NCI-H2227 (cell line): ENCODE results near the gene DCLRE1B.
A peak's percentile ranks its signal among the peaks of the same experiment; 100 is the strongest.

Experiments
- DNase-seq: peaks from one replicate; lab custom pipeline; 2025; ENCODE audit not compliant: unreplicated experiment; lab: John Stamatoyannopoulos, UW

Gene DCLRE1B

GRCh38 chr1:113922957-113923356, 17.8 kb downstream of the DCLRE1B start:
- no peak for DNase-seq

GRCh38 chr1:113924473-113924872, 19.3 kb downstream of the DCLRE1B start:
- DNase-seq = no peak

- no peak for DNase-seq
Observed at GRCh38 chr1:113928187-113928930, 23.2 kb downstream of the DCLRE1B start.

GRCh38 chr1:113928941-113929749, 24.0 kb downstream of the DCLRE1B start, which contains the start of gene HIPK1:
TSS of gene HIPK1 (plus strand) at chr1:113929324.
- DNase-seq = peak; percentile 96

GRCh38 chr1:113929750-113930498, 24.8 kb downstream of the DCLRE1B start:
- DNase-seq = peak; percentile 60

GRCh38 chr1:113930499-113931161, 25.5 kb downstream of the DCLRE1B start:
- DNase-seq = peak; percentile 86

GRCh38 chr1:113931451-113931851, 26.3 kb downstream of the DCLRE1B start:
- DNase-seq = no peak

GRCh38 chr1:113934006-113934405, 28.9 kb downstream of the DCLRE1B start:
- no peak for DNase-seq

- DNase-seq = no peak
Observed at GRCh38 chr1:113934511-113935055, 29.5 kb downstream of the DCLRE1B start.

- DNase-seq = no peak
Observed at GRCh38 chr1:113935176-113935575, 30.1 kb downstream of the DCLRE1B start.

GRCh38 chr1:113935970-113936369, 30.8 kb downstream of the DCLRE1B start:
- DNase-seq = no peak

GRCh38 chr1:113937146-113937545, 32.0 kb downstream of the DCLRE1B start:
- DNase-seq = no peak

GRCh38 chr1:113938192-113938591, 33.1 kb downstream of the DCLRE1B start:
- no peak for DNase-seq

- DNase-seq = no peak
Observed at GRCh38 chr1:113940365-113941244, 35.5 kb downstream of the DCLRE1B start.

GRCh38 chr1:113941245-113941559, 36.1 kb downstream of the DCLRE1B start:
- DNase-seq = peak; percentile 14

GRCh38 chr1:113942527-113942926, 37.4 kb downstream of the DCLRE1B start:
- no peak for DNase-seq

GRCh38 chr1:113943028-113943811, 38.1 kb downstream of the DCLRE1B start:
- no peak for DNase-seq

- DNase-seq = no peak
Observed at GRCh38 chr1:113945329-113945728, 40.2 kb downstream of the DCLRE1B start.

- no peak for DNase-seq
Observed at GRCh38 chr1:113946112-113946511, 41.0 kb downstream of the DCLRE1B start.
